Fibroblast of lung (primary cell): ENCODE measurements around the gene RFXANK. TPM values are rescaled to one million over a fixed set of nuclear protein-coding genes. Genes with fewer than 3 reads are reported as not detected.

ENCODE experiments used
- DNase-seq, 2 donors: peaks; one replicate each; pipeline versions ENCODE4 v3.0.0 to v3.0.0-alpha.2; 2010; ENCODE audit warnings: low read depth in 2 of 2
- H2AFZ ChIP-seq: 2 replicates; pipeline ENCODE4 v1.5.1; 2012; ENCODE audit warnings: low read length, control low read depth, inconsistent platforms
- H3K27ac ChIP-seq: 2 replicates; pipeline ENCODE4 v1.5.1; 2011; ENCODE audit warnings: low read length, control low read depth; ENCODE audit not compliant: insufficient read depth
- H3K27me3 ChIP-seq: 2 replicates; pipeline ENCODE4 v1.5.1; 2011; ENCODE audit warnings: mild to moderate bottlenecking, low read length; ENCODE audit not compliant: control insufficient read depth, insufficient read depth
- H3K36me3 ChIP-seq: 2 replicates; pipeline ENCODE4 v1.5.1; 2011; ENCODE audit warnings: low read length; ENCODE audit not compliant: control insufficient read depth, insufficient read depth
- H3K4me1 ChIP-seq: 2 replicates; pipeline ENCODE4 v1.5.1; 2011; ENCODE audit warnings: low read length; ENCODE audit not compliant: control insufficient read depth, insufficient read depth; ENCODE audit errors: extremely low read depth
- H3K4me2 ChIP-seq: 2 replicates; pipeline ENCODE4 v1.5.1; 2011; ENCODE audit warnings: low read length, control low read depth; ENCODE audit not compliant: insufficient read depth; ENCODE audit errors: extremely low read depth
- H3K4me3 ChIP-seq, 4 experiments: fragments of 200-600 bp in 1 of 4; sonication (generic) in 1 of 4; replicated peaks in 1 of 4; 2 replicates each; pipeline ENCODE4 v1.5.1; 2011 to 2016; ENCODE audit warnings: low read length in 4 of 4, low read depth in 3 of 4, mild to moderate bottlenecking in 3 of 4, control low read depth in 2 of 4, inconsistent platforms in 1 of 4, mixed read lengths in 1 of 4; ENCODE audit not compliant: insufficient read depth in 1 of 4; ENCODE audit errors: control extremely low read depth in 1 of 4
- H3K79me2 ChIP-seq: 2 replicates; pipeline ENCODE4 v1.5.1; 2012; ENCODE audit warnings: mild to moderate bottlenecking, low read length, inconsistent platforms; ENCODE audit not compliant: control insufficient read depth, insufficient read depth
- H3K9ac ChIP-seq: 2 replicates; pipeline ENCODE4 v1.5.1; 2011; ENCODE audit warnings: mild to moderate bottlenecking, low read length, control low read depth; ENCODE audit not compliant: insufficient read depth
- H3K9me3 ChIP-seq: 2 replicates; pipeline ENCODE4 v1.5.1; 2012; ENCODE audit warnings: low read depth, low read length; ENCODE audit not compliant: control insufficient read depth, insufficient read depth
- H4K20me1 ChIP-seq: 2 replicates; pipeline ENCODE4 v1.5.1; 2011; ENCODE audit warnings: low read length; ENCODE audit not compliant: control insufficient read depth, insufficient read depth; ENCODE audit errors: extremely low read depth
- EZH2 ChIP-seq: IDR thresholded peaks from 2 replicates; pipeline ENCODE4 v1.5.1; 2012; ENCODE audit warnings: low read length, control low read depth, mild to moderate bottlenecking; ENCODE audit errors: missing control alignments
- polyA plus RNA-seq, 2 donors: library from polyadenylated mRNA; depleted of rRNA in 1 of 2; stranded (reverse) in 1 of 2; unstranded in 1 of 2; fragments of >200 nt; gene quantifications; 2 replicates each; pipeline ENCODE4 v1.2.1, GENCODE V29; 2011 to 2012; ENCODE audit warnings: missing spikeins in 1 of 2
- total RNA-seq: library from RNA; depleted of rRNA; stranded (reverse); fragments of >200 nt; gene quantifications from 2 replicates; pipeline ENCODE4 v1.2.1, GENCODE V29; 2014
- TF ChIP-seq, protein P1 (sequence below), 2 donors: IDR thresholded peaks in 1 of 2; conservative IDR thresholded peaks in 1 of 2; 1 replicate in 1 of 2; 2 replicates in 1 of 2; pipeline ENCODE4 v1.5.1; 2011 to 2012; ENCODE audit warnings: low read length in 2 of 2, control low read depth in 1 of 2, inconsistent platforms in 1 of 2, low read depth in 1 of 2, mild to moderate bottlenecking in 1 of 2

The RFXANK gene
- total and polyA plus RNA-seq, 2 donors (not counting 1 experiment from before 2014, with no cell fraction given), result 31.9 to 65.2 TPM

DNA sequence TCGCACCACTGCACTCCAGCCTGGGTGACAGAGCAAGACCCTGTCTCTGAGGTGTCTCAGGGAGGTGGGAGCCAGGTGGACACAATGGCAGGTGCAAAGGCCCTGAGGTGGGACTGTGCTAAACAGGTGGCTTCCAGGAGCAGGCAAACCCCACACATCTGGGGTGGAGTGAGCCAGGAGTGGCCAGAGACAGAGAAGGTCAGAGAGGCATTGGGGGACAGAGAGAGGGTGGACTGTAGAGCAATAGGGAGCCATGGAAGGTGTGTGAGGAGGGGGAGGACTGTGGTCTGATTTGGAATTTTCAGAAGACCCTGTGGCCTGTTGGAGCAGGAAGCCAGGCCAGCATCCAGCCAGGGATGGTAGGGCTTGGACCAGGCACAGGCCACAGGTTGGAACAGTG is 26.7 kb upstream of the RFXANK start:
- no peak for TF ChIP-seq EZH2
- TF ChIP-seq, protein P1, sequence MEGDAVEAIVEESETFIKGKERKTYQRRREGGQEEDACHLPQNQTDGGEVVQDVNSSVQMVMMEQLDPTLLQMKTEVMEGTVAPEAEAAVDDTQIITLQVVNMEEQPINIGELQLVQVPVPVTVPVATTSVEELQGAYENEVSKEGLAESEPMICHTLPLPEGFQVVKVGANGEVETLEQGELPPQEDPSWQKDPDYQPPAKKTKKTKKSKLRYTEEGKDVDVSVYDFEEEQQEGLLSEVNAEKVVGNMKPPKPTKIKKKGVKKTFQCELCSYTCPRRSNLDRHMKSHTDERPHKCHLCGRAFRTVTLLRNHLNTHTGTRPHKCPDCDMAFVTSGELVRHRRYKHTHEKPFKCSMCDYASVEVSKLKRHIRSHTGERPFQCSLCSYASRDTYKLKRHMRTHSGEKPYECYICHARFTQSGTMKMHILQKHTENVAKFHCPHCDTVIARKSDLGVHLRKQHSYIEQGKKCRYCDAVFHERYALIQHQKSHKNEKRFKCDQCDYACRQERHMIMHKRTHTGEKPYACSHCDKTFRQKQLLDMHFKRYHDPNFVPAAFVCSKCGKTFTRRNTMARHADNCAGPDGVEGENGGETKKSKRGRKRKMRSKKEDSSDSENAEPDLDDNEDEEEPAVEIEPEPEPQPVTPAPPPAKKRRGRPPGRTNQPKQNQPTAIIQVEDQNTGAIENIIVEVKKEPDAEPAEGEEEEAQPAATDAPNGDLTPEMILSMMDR (conservative IDR thresholded peaks at IDR 0.05 in 1 of 2, IDR thresholded peaks at IDR 0.05 in 1 of 2; ENCODE audit: low read depth in 1 of 2, low read length in 2 of 2), result no peak
- no peak for DNase-seq
- no peaks in the 10 kb centered on the region for H3K9me3 ChIP-seq
- no peak overlapping the region for H2AFZ ChIP-seq
- H3K4me3 ChIP-seq, result no peak overlapping the region
- no peak overlapping the region for H3K27ac ChIP-seq
- H3K27me3 ChIP-seq, result no peaks in the 10 kb centered on the region
- H3K9ac ChIP-seq, result no peak overlapping the region
- no peaks in the 10 kb centered on the region for H3K79me2 ChIP-seq
- H4K20me1 ChIP-seq, result no peaks in the 10 kb centered on the region
- H3K4me2 ChIP-seq, result no peak overlapping the region
- H3K36me3 ChIP-seq, result no peaks in the 10 kb centered on the region
- no peaks in the 10 kb centered on the region for H3K4me1 ChIP-seq

DNA sequence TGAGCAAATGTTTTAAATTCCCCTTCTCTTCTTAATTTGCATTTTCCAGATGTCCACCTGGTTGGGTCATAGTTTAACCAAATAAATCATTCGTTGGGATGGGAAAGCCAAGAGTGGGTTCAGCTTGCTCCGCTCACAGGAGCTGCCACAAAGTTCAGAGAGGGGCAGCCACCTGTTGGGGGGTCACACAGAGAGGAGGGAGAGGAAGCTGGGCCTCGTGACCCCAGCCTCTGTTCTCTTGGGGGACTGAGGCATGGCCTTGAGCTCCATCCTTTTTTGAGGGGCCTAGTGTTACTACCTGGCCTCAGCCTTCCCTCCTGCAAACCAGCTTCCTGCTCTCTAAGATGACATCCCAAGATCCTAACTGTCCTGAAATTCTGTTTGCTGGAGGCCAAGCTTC is 24.4 kb upstream of the RFXANK start:
- H2AFZ ChIP-seq, result no peak overlapping the region
- no peak overlapping the region for H3K4me2 ChIP-seq
- no peaks in the 10 kb centered on the region for H3K27me3 ChIP-seq
- no peak overlapping the region for H3K4me3 ChIP-seq
- peaks cover 3% of the 10 kb centered on the region for H3K4me1 ChIP-seq
- H4K20me1 ChIP-seq, result no peaks in the 10 kb centered on the region
- no peak overlapping the region for H3K9ac ChIP-seq
- H3K79me2 ChIP-seq, result no peaks in the 10 kb centered on the region
- H3K9me3 ChIP-seq, result no peaks in the 10 kb centered on the region
- no peaks in the 10 kb centered on the region for H3K36me3 ChIP-seq
- no peak for DNase-seq
- TF ChIP-seq, protein P1 (conservative IDR thresholded peaks at IDR 0.05 in 1 of 2, IDR thresholded peaks at IDR 0.05 in 1 of 2; ENCODE audit: low read depth in 1 of 2, low read length in 2 of 2), result no peak
- TF ChIP-seq EZH2, result no peak
- no peak overlapping the region for H3K27ac ChIP-seq

DNA sequence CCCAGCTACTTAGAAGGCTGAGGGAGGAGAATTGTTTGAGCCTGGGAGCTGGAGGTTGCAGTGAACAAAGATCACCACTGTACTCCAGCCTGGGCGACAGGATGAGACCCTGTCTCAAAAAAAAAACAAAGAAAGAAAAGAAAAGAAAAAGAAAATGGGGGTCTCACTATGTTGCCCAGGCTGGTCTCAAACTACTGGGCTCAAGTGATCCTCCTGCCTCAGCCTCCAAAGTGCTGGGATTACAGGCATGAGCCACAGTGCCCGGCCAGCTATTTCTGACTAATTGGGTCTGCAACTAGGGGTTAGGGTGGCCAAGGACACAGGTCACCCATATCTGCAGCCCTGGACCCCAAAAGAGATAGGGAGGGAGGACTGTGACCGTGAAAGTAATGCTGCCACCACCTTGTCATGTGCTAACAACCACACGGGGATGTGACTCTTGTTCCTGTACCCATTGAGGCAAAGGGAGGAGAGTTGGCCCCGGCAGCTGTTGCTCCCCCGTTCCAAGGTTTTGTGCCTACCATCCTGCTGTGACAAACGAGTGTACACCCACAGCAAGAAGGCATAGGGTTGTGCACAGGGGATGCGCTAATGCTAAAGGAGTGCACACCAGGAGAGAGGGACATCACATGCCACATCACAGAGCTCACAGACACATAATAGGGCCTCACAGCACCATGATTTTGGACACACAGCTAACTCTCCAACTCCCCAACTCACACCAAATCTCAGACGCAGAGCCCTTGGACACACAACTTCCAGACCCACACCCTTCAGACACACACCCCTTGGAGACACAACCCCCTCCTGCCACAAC is 22.6 kb upstream of the RFXANK start:
- Histone ChIP-seq H3K27ac (no peak overlapping the region), H3K9ac (no peak overlapping the region), H3K36me3 (no peaks in the 10 kb centered on the region), H2AFZ (no peak overlapping the region), H3K4me1 (peaks cover 3% of the 10 kb centered on the region), H3K79me2 (no peaks in the 10 kb centered on the region), H4K20me1 (no peaks in the 10 kb centered on the region), H3K4me2 (no peak overlapping the region), H3K9me3 (no peaks in the 10 kb centered on the region), H3K27me3 (no peaks in the 10 kb centered on the region), H3K4me3 (peak overlapping the region in 1 of 4 experiments; percentile 34)
- TF ChIP-seq EZH2, result no peak
- TF ChIP-seq, protein P1 (conservative IDR thresholded peaks at IDR 0.05 in 1 of 2, IDR thresholded peaks at IDR 0.05 in 1 of 2; ENCODE audit: low read depth in 1 of 2, low read length in 2 of 2), result no peak
- no peak for DNase-seq
